Measurements from ENCODE around the gene PKN2. TPM values are rescaled to one million over a fixed set of nuclear protein-coding genes. Genes with fewer than 3 reads are reported as not detected.

PKN2 gene
- total and polyA plus RNA-seq, 2 of the 8 experiments (the other 6 are each of a cell fraction or from before 2014, with no cell fraction given), result 7.8 to 32.0 TPM

DNA sequence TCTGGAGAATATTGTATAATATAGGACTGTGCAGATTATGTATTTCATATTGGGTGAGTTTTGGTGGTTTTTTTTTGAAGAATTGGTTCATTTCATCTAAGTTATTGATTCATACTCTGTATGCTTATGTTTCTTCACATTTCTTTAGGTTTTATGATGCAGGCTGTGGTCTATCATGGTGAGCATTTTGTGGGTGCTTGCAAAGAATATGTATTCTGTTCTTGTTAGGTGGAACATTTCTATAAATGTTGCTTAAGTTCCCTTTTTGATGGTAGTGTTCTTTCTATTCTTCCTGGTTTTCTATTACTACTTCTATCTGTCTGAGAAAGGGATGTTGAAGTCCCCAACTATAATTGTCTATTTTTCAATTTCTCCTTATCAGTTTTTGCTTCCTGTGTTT, 42.6 kb downstream of the PKN2 start:
- Histone ChIP-seq H4K91ac (replicated peaks; ENCODE audit: insufficient read length, low read length) (no peak overlapping the region), H3K18ac (ENCODE audit: extremely low read depth, low read length) (no peak overlapping the region), H4K5ac (ENCODE audit: insufficient read length, low read depth, low read length) (no peak overlapping the region), H2BK120ac (replicated peaks; ENCODE audit: low read depth, low read length) (no peak overlapping the region), H3K9me3 (ENCODE audit: insufficient read depth in 2 of 2, low read depth in 1 of 2, low read length in 1 of 2) (no peaks in the 10 kb centered on the region), H3K79me2 (ENCODE audit: control insufficient read depth in 1 of 2, insufficient read depth in 2 of 2, low read length in 2 of 2) (peaks cover 0 to 87% of the 10 kb centered on the region in 2 experiments; a peak in 2 of 4 replicates), H3K14ac (ENCODE audit: insufficient read length) (no peak overlapping the region), H3K4me3 (ENCODE audit: extremely low read depth in 1 of 4, insufficient read depth in 2 of 4, low read depth in 3 of 4, low read length in 4 of 4) (no peak overlapping the region), H2BK20ac (ENCODE audit: low read length) (no peak overlapping the region), H2BK15ac (ENCODE audit: low read length) (no peak overlapping the region), H4K20me1 (replicated peaks in 1 of 2; ENCODE audit: control insufficient read depth in 1 of 2, insufficient read depth in 2 of 2, low read length in 2 of 2) (peaks cover 0 to 4% of the 10 kb centered on the region in 2 experiments), H3K27me3 (replicated peaks in 1 of 4; ENCODE audit: control insufficient read depth in 3 of 4, extremely low read depth in 1 of 4, insufficient read depth in 3 of 4, low read length in 3 of 4) (no peaks in the 10 kb centered on the region), H3K23ac (ENCODE audit: insufficient read length) (no peak overlapping the region), H2BK5ac (ENCODE audit: low read depth, low read length) (no peak overlapping the region), H3K9ac (replicated peaks in 1 of 4; ENCODE audit: extremely low read depth in 1 of 4, low read depth in 3 of 4, low read length in 3 of 4) (no peak overlapping the region), H3K36me3 (ENCODE audit: control insufficient read depth in 2 of 4, insufficient read depth in 4 of 4, low read length in 3 of 4) (peaks cover 0 to 4% (median 0%) of the 10 kb centered on the region in 4 experiments; a peak in 1 of 8 replicates), H3K4me2 (ENCODE audit: insufficient read depth in 1 of 2, low read depth in 2 of 2, low read length in 2 of 2) (no peak overlapping the region), H3K27ac (ENCODE audit: low read depth, low read length) (no peak overlapping the region), H3K79me1 (ENCODE audit: low read depth, low read length) (peaks cover 6% of the 10 kb centered on the region; the same call in 1 of the 2 replicates), H3K4me1 (replicated peaks in 1 of 4; ENCODE audit: control insufficient read depth in 3 of 4, insufficient read depth in 4 of 4, low read length in 3 of 4) (peaks cover 0 to 8% (median 0%) of the 10 kb centered on the region in 4 experiments; a peak in 2 of 7 replicates), H3K23me2 (ENCODE audit: low read depth, low read length) (no peaks in the 10 kb centered on the region), H4K8ac (ENCODE audit: extremely low read depth, insufficient read depth, low read length) (no peak overlapping the region), H3K56ac (replicated peaks; ENCODE audit: insufficient read length, low read depth, low read length) (no peak overlapping the region), H2BK12ac (ENCODE audit: low read depth, low read length) (no peak overlapping the region), H2AFZ (ENCODE audit: low read length) (no peak overlapping the region), H2AK5ac (ENCODE audit: low read depth, low read length) (no peak overlapping the region), H3K4ac (replicated peaks; ENCODE audit: insufficient read length, low read depth, low read length) (no peak overlapping the region)
- DNase-seq (ENCODE audit: low read depth in 1 of 2, low spot score in 2 of 2), result no peak
- TF ChIP-seq JUND (IDR thresholded peaks at IDR 0.05; ENCODE audit: low read length), result no peak
- TF ChIP-seq ZNF274 (IDR thresholded peaks at IDR 0.05; ENCODE audit: borderline replicate concordance, extremely low read depth, low read length), result no peak
- ChIA-PET POLR2A (ENCODE audit: partially characterized antibody) (no interaction called here), CTCF (ENCODE audit: partially characterized antibody) (interaction anchor here (0.6 to 4.3 kb wide), 2 partner anchors 10 to 13 kb away, joined by 4 to 12 read pairs; no protein-coding TSS in a partner anchor)
- no peak for FAIRE-seq

Measured in H1 (cell line).